ENCODE results near the gene POTEG.
"Not testable (repeated sequence)": the region's sequence is repeated elsewhere in the genome, so short reads cannot be mapped to it uniquely, and the experiment has no call there.

Gene POTEG

GRCh38 chr14:19434241-19434640 lies at the start of gene POTEG:
POTEG (minus strand) TSS chr14:19434341; CDS start chr14:19434289, 52 bp downstream.
- H3K4me3 ChIP-seq (ENCODE audit: low read length); DNase-seq (ENCODE audit: low read depth): not testable (repeated sequence)

GRCh38 chr14:19482093-19482492 lies 48.0 kb upstream of the POTEG start:
- DNase-seq (ENCODE audit: low read depth) = not testable (repeated sequence)

GRCh38 chr14:19481421-19481820 lies 47.3 kb upstream of the POTEG start:
- not testable (repeated sequence) for H3K4me3 ChIP-seq (ENCODE audit: low read length); DNase-seq (ENCODE audit: low read depth)

More at GRCh38 chr14:19482093-19482492, 48.0 kb upstream of the POTEG start:
- not testable (repeated sequence) for H3K4me3 ChIP-seq (ENCODE audit: low read length)

- H3K4me3 ChIP-seq (ENCODE audit: low read length); DNase-seq (ENCODE audit: low read depth): not testable (repeated sequence)
Observed at GRCh38 chr14:19480491-19480890, 46.4 kb upstream of the POTEG start.

- DNase-seq (ENCODE audit: low read depth); H3K4me3 ChIP-seq (ENCODE audit: low read length): not testable (repeated sequence)
Observed at GRCh38 chr14:19445761-19446160, 11.6 kb upstream of the POTEG start.

GRCh38 chr14:19439826-19440225 lies 5.7 kb upstream of the POTEG start:
- H3K4me3 ChIP-seq (ENCODE audit: low read length); DNase-seq (ENCODE audit: low read depth): not testable (repeated sequence)

- DNase-seq (ENCODE audit: low read depth); H3K4me3 ChIP-seq (ENCODE audit: low read length): not testable (repeated sequence)
Observed at GRCh38 chr14:19439219-19439618, 5.1 kb upstream of the POTEG start.

GRCh38 chr14:19437126-19437443 lies 2.9 kb upstream of the POTEG start:
- H3K4me3 ChIP-seq (ENCODE audit: low read length); DNase-seq (ENCODE audit: low read depth): not testable (repeated sequence)

- not testable (repeated sequence) for H3K4me3 ChIP-seq (ENCODE audit: low read length); DNase-seq (ENCODE audit: low read depth)
Observed at GRCh38 chr14:19436311-19437125, 2.4 kb upstream of the POTEG start.

- not testable (repeated sequence) for H3K4me3 ChIP-seq (ENCODE audit: low read length); DNase-seq (ENCODE audit: low read depth)
Observed at GRCh38 chr14:19435852-19436251, 1.7 kb upstream of the POTEG start.

- not testable (repeated sequence) for DNase-seq (ENCODE audit: low read depth); H3K4me3 ChIP-seq (ENCODE audit: low read length)
Observed at GRCh38 chr14:19434891-19435290, 750 bp upstream of the POTEG start.

GRCh38 chr14:19433765-19434164 lies 376 bp downstream of the POTEG start:
- not testable (repeated sequence) for DNase-seq (ENCODE audit: low read depth); H3K4me3 ChIP-seq (ENCODE audit: low read length)

- not testable (repeated sequence) for DNase-seq (ENCODE audit: low read depth)
Observed at GRCh38 chr14:19408519-19408918, 25.6 kb downstream of the POTEG start.

GRCh38 chr14:19402097-19402496 lies 32.0 kb downstream of the POTEG start:
- H3K4me3 ChIP-seq (ENCODE audit: low read length); DNase-seq (ENCODE audit: low read depth): not testable (repeated sequence)

More at GRCh38 chr14:19408519-19408918, 25.6 kb downstream of the POTEG start:
- H3K4me3 ChIP-seq (ENCODE audit: low read length) = not testable (repeated sequence)

- not testable (repeated sequence) for DNase-seq (ENCODE audit: low read depth); H3K4me3 ChIP-seq (ENCODE audit: low read length)
Observed at GRCh38 chr14:19394727-19395126, 39.4 kb downstream of the POTEG start.

- not testable (repeated sequence) for DNase-seq (ENCODE audit: low read depth); H3K4me3 ChIP-seq (ENCODE audit: low read length)
Observed at GRCh38 chr14:19390230-19390629, 43.9 kb downstream of the POTEG start.

GRCh38 chr14:19388741-19389140 lies 45.4 kb downstream of the POTEG start:
- not testable (repeated sequence) for DNase-seq (ENCODE audit: low read depth)

GRCh38 chr14:19386996-19387395 lies 47.1 kb downstream of the POTEG start:
- DNase-seq (ENCODE audit: low read depth); H3K4me3 ChIP-seq (ENCODE audit: low read length): not testable (repeated sequence)

More at GRCh38 chr14:19388741-19389140, 45.4 kb downstream of the POTEG start:
- H3K4me3 ChIP-seq (ENCODE audit: low read length) = not testable (repeated sequence)

GRCh38 chr14:19386309-19386708 lies 47.8 kb downstream of the POTEG start:
- DNase-seq (ENCODE audit: low read depth) = not testable (repeated sequence)

GRCh38 chr14:19384088-19384781 lies 49.9 kb downstream of the POTEG start:
- H3K4me3 ChIP-seq (ENCODE audit: low read length); DNase-seq (ENCODE audit: low read depth): not testable (repeated sequence)

More at GRCh38 chr14:19386309-19386708, 47.8 kb downstream of the POTEG start:
- H3K4me3 ChIP-seq (ENCODE audit: low read length) = not testable (repeated sequence)

Data from AG10803 (cell line).